Retinal pigment epithelial cell (primary cell): Measurements from ENCODE around the gene RALGPS2.
"Not testable (repeated sequence)": the region's sequence is repeated elsewhere in the genome, so short reads cannot be mapped to it uniquely, and the experiment has no call there.

Experiments used
- DNase-seq: peaks from one replicate; pipeline ENCODE4 v3.0.0-alpha.2; 2010; ENCODE audit warnings: low read depth
- H3K4me3 ChIP-seq: 2 replicates; pipeline ENCODE4 v1.5.1; 2011; ENCODE audit warnings: mild to moderate bottlenecking, low read length, control low read depth, moderate library complexity
- CTCF ChIP-seq: conservative IDR thresholded peaks from 2 replicates; pipeline ENCODE4 v1.5.1; 2011; ENCODE audit warnings: low read depth, low read length, control low read depth, inconsistent platforms

Gene RALGPS2

GRCh38 chr1:178946416-178946815 lies 221.4 kb downstream of the RALGPS2 start:
- no peak overlapping the region for H3K4me3 ChIP-seq
- DNase-seq = no peak
- TF ChIP-seq CTCF = no peak

GRCh38 chr1:178946855-178947676 lies 222.0 kb downstream of the RALGPS2 start:
- H3K4me3 ChIP-seq = no peak overlapping the region
- no peak for TF ChIP-seq CTCF
- no peak for DNase-seq

- DNase-seq = no peak
- TF ChIP-seq CTCF = no peak
- H3K4me3 ChIP-seq = no peak overlapping the region
These were observed 222.6 kb downstream of the RALGPS2 start for GRCh38 chr1:178947677-178947981.

- no peak for DNase-seq
- H3K4me3 ChIP-seq = no peak overlapping the region
- no peak for TF ChIP-seq CTCF
These were observed 223.6 kb downstream of the RALGPS2 start for GRCh38 chr1:178948676-178949075.

- not testable (repeated sequence) for DNase-seq, H3K4me3 ChIP-seq
These were observed 224.8 kb downstream of the RALGPS2 start for GRCh38 chr1:178949866-178950265.

GRCh38 chr1:178951600-178951999 lies 226.6 kb downstream of the RALGPS2 start:
- no peak for TF ChIP-seq CTCF
- DNase-seq = no peak
- H3K4me3 ChIP-seq = no peak overlapping the region

GRCh38 chr1:178953034-178953433 lies 228.0 kb downstream of the RALGPS2 start:
- no peak overlapping the region for H3K4me3 ChIP-seq
- no peak for TF ChIP-seq CTCF
- DNase-seq = no peak
